ENCODE measurements around the gene COL23A1. TPM values are rescaled to one million over a fixed set of nuclear protein-coding genes. Genes with fewer than 3 reads are reported as not detected.

COL23A1 gene
- total and polyA plus RNA-seq, 2 experiments from 2014 or later: 4.8 to 8.2 TPM

GRCh38 chr5:178516504-178517235, 73.5 kb downstream of the COL23A1 start:
- DNase-seq (ENCODE audit: low spot score) (no peak), ATAC-seq (no peak)
- Histone ChIP-seq H3F3A (replicated peaks; ENCODE audit: low read depth) (no peaks in the 10 kb centered on the region), H3K36me3 (ENCODE audit: insufficient read depth) (no peaks in the 10 kb centered on the region), H4K20me1 (replicated peaks; ENCODE audit: insufficient read depth) (no peaks in the 10 kb centered on the region), H3K79me2 (replicated peaks; ENCODE audit: insufficient read depth) (no peaks in the 10 kb centered on the region), H3K27me3 (ENCODE audit: insufficient read depth) (no peaks in the 10 kb centered on the region), H3K27ac (ENCODE audit: low read depth) (no peak overlapping the region), H3K4me2 (no peak overlapping the region), H3K9me2 (ENCODE audit: insufficient read depth) (no peaks in the 10 kb centered on the region), H3K4me1 (ENCODE audit: insufficient read depth) (no peaks in the 10 kb centered on the region), H3K4me3 (no peak overlapping the region), H2AFZ (no peak overlapping the region)
- peaks cover 16% of the 10 kb centered on the region for H3K9me3 Mint-ChIP-seq
- no peak overlapping the region for H3K4me3 Mint-ChIP-seq
- TF ChIP-seq ZNF114 (CRISPR knock-in tag; IDR thresholded peaks at IDR 0.05) (no peak), CTCF (conservative IDR thresholded peaks at IDR 0.05; ENCODE audit: low read depth in 2 of 2) (no peak), EZH2phosphoT487 (IDR thresholded peaks at IDR 0.05; ENCODE audit: unreplicated experiment) (no peak), CREB1 (CRISPR knock-in tag; IDR thresholded peaks at IDR 0.05; ENCODE audit: low read depth) (no peak)
- no peak overlapping the region for H3K27ac Mint-ChIP-seq
- H3K4me1 Mint-ChIP-seq: no peaks in the 10 kb centered on the region
- H3K27me3 Mint-ChIP-seq (ENCODE audit: insufficient read depth, low read depth, poor library complexity): peaks cover 13% of the 10 kb centered on the region
- H3K36me3 Mint-ChIP-seq (ENCODE audit: low read depth): peaks cover 14% of the 10 kb centered on the region

GRCh38 chr5:178515776-178516503, 74.3 kb downstream of the COL23A1 start:
- H3K79me2 ChIP-seq (replicated peaks; ENCODE audit: insufficient read depth): no peaks in the 10 kb centered on the region
- no peaks in the 10 kb centered on the region for H3F3A ChIP-seq (replicated peaks; ENCODE audit: low read depth)
- Mint-ChIP-seq H3K27ac (no peak overlapping the region), H3K4me1 (no peaks in the 10 kb centered on the region), H3K4me3 (no peak overlapping the region), H3K36me3 (ENCODE audit: low read depth) (peaks cover 14% of the 10 kb centered on the region), H3K27me3 (ENCODE audit: insufficient read depth, low read depth, poor library complexity) (peaks cover 13% of the 10 kb centered on the region), H3K9me3 (peaks cover 16% of the 10 kb centered on the region)
- no peak for DNase-seq (ENCODE audit: low spot score)
- no peak overlapping the region for H3K4me3 ChIP-seq
- no peak overlapping the region for H3K27ac ChIP-seq (ENCODE audit: low read depth)
- no peaks in the 10 kb centered on the region for H4K20me1 ChIP-seq (replicated peaks; ENCODE audit: insufficient read depth)
- H3K4me2 ChIP-seq: no peak overlapping the region
- no peaks in the 10 kb centered on the region for H3K36me3 ChIP-seq (ENCODE audit: insufficient read depth)
- no peak overlapping the region for H2AFZ ChIP-seq
- H3K4me1 ChIP-seq (ENCODE audit: insufficient read depth): no peaks in the 10 kb centered on the region
- H3K27me3 ChIP-seq (ENCODE audit: insufficient read depth): no peaks in the 10 kb centered on the region
- no peak for ATAC-seq
- no peaks in the 10 kb centered on the region for H3K9me2 ChIP-seq (ENCODE audit: insufficient read depth)
- TF ChIP-seq ETS1 (IDR thresholded peaks at IDR 0.05) (no peak), ZNF462 (CRISPR knock-in tag; IDR thresholded peaks at IDR 0.05) (no peak), EZH2phosphoT487 (IDR thresholded peaks at IDR 0.05; ENCODE audit: unreplicated experiment) (no peak), JUNB (IDR thresholded peaks at IDR 0.05; ENCODE audit: unreplicated experiment) (no peak)

Measured in GM23338 (cell line).